Measurements from ENCODE around the gene AFAP1. TPM values are rescaled to one million over a fixed set of nuclear protein-coding genes. Genes with fewer than 3 reads are reported as not detected.

Gene AFAP1
- total RNA-seq, 2 donors from 2014 or later = 32.1 to 40.1 TPM

- ATAC-seq (ENCODE audit: insufficient number of reproducible peaks, low FRiP score, low read depth) (peak; percentile 40), DNase-seq (ENCODE audit: low spot score) (no peak)
- peak overlapping the region in 1 of 2 donors; percentile 42 for H3K27ac ChIP-seq
- H3K36me3 ChIP-seq = no peaks in the 10 kb centered on the region
- TF ChIP-seq CTCF (IDR thresholded peaks at IDR 0.05) = no peak
- no peaks in the 10 kb centered on the region for H3K27me3 ChIP-seq (replicated peaks; ENCODE audit: insufficient read depth)
- H3K4me1 ChIP-seq (ENCODE audit: control insufficient read depth in 1 of 2, low read depth in 2 of 2) = peaks cover 20 to 42% of the 10 kb centered on the region in 2 donors
- peak overlapping the region; percentile 15 for H3K4me3 ChIP-seq
- H3K9me3 ChIP-seq = no peaks in the 10 kb centered on the region
Observed at GRCh38 chr4:7872264-7872771, 67.3 kb downstream of the AFAP1 start.

GRCh38 chr4:7871356-7871755 is 68.3 kb downstream of the AFAP1 start:
- H3K4me1 ChIP-seq (ENCODE audit: control insufficient read depth in 1 of 2, low read depth in 2 of 2) = peaks cover 20 to 33% of the 10 kb centered on the region in 2 donors
- no peaks in the 10 kb centered on the region for H3K9me3 ChIP-seq
- H3K27me3 ChIP-seq (replicated peaks; ENCODE audit: insufficient read depth) = no peaks in the 10 kb centered on the region
- no peaks in the 10 kb centered on the region for H3K36me3 ChIP-seq
- TF ChIP-seq CTCF (IDR thresholded peaks at IDR 0.05) = no peak
- H3K27ac ChIP-seq = peak overlapping the region in 1 of 2 donors; percentile 42
- H3K4me3 ChIP-seq = no peak overlapping the region
- DNase-seq (ENCODE audit: low spot score) (no peak), ATAC-seq (ENCODE audit: insufficient number of reproducible peaks, low FRiP score, low read depth) (no peak)

- Histone ChIP-seq H3K4me1 (ENCODE audit: control insufficient read depth in 1 of 2, low read depth in 2 of 2) (peaks cover 20 to 24% of the 10 kb centered on the region in 2 donors), H3K27ac (no peak overlapping the region), H3K27me3 (replicated peaks; ENCODE audit: insufficient read depth) (no peaks in the 10 kb centered on the region), H3K36me3 (no peaks in the 10 kb centered on the region), H3K4me3 (no peak overlapping the region), H3K9me3 (no peaks in the 10 kb centered on the region)
- ATAC-seq (ENCODE audit: insufficient number of reproducible peaks, low FRiP score, low read depth) (no peak), DNase-seq (ENCODE audit: low spot score) (no peak)
- TF ChIP-seq CTCF (IDR thresholded peaks at IDR 0.05) = no peak
Observed at GRCh38 chr4:7868892-7869471, 70.7 kb downstream of the AFAP1 start.

GRCh38 chr4:7868436-7868775 is 71.3 kb downstream of the AFAP1 start:
- no peak overlapping the region for H3K4me3 ChIP-seq
- peaks cover 20 to 24% of the 10 kb centered on the region in 2 donors for H3K4me1 ChIP-seq (ENCODE audit: control insufficient read depth in 1 of 2, low read depth in 2 of 2)
- no peaks in the 10 kb centered on the region for H3K36me3 ChIP-seq
- ATAC-seq (ENCODE audit: insufficient number of reproducible peaks, low FRiP score, low read depth) (no peak), DNase-seq (ENCODE audit: low spot score) (no peak)
- H3K27me3 ChIP-seq (replicated peaks; ENCODE audit: insufficient read depth) = no peaks in the 10 kb centered on the region
- no peaks in the 10 kb centered on the region for H3K9me3 ChIP-seq
- no peak for TF ChIP-seq CTCF (IDR thresholded peaks at IDR 0.05)
- H3K27ac ChIP-seq = no peak overlapping the region

- no peak overlapping the region for H3K27ac ChIP-seq
- H3K4me1 ChIP-seq (ENCODE audit: control insufficient read depth in 1 of 2, low read depth in 2 of 2) = peaks cover 20 to 24% of the 10 kb centered on the region in 2 donors
- TF ChIP-seq CTCF (IDR thresholded peaks at IDR 0.05) = no peak
- ATAC-seq (ENCODE audit: insufficient number of reproducible peaks, low FRiP score, low read depth) (no peak), DNase-seq (ENCODE audit: low spot score) (no peak)
- no peaks in the 10 kb centered on the region for H3K9me3 ChIP-seq
- H3K4me3 ChIP-seq = no peak overlapping the region
- H3K27me3 ChIP-seq (replicated peaks; ENCODE audit: insufficient read depth) = no peaks in the 10 kb centered on the region
- no peaks in the 10 kb centered on the region for H3K36me3 ChIP-seq
Observed at GRCh38 chr4:7867701-7868435, 71.8 kb downstream of the AFAP1 start.

All from thoracic aorta (tissue), 2 donors.